HG02798 (cell line): ENCODE measurements around the gene UGGT1.
A peak's percentile ranks its signal among the peaks of the same experiment; 100 is the strongest.

Experiments
- ATAC-seq: cut with Tn5 transposase; IDR thresholded peaks from one replicate; pipeline ENCODE4 v1.9.1; 2021; ENCODE audit warnings: mild to moderate bottlenecking; ENCODE audit not compliant: unreplicated experiment, poor library complexity

Gene UGGT1, protein sequence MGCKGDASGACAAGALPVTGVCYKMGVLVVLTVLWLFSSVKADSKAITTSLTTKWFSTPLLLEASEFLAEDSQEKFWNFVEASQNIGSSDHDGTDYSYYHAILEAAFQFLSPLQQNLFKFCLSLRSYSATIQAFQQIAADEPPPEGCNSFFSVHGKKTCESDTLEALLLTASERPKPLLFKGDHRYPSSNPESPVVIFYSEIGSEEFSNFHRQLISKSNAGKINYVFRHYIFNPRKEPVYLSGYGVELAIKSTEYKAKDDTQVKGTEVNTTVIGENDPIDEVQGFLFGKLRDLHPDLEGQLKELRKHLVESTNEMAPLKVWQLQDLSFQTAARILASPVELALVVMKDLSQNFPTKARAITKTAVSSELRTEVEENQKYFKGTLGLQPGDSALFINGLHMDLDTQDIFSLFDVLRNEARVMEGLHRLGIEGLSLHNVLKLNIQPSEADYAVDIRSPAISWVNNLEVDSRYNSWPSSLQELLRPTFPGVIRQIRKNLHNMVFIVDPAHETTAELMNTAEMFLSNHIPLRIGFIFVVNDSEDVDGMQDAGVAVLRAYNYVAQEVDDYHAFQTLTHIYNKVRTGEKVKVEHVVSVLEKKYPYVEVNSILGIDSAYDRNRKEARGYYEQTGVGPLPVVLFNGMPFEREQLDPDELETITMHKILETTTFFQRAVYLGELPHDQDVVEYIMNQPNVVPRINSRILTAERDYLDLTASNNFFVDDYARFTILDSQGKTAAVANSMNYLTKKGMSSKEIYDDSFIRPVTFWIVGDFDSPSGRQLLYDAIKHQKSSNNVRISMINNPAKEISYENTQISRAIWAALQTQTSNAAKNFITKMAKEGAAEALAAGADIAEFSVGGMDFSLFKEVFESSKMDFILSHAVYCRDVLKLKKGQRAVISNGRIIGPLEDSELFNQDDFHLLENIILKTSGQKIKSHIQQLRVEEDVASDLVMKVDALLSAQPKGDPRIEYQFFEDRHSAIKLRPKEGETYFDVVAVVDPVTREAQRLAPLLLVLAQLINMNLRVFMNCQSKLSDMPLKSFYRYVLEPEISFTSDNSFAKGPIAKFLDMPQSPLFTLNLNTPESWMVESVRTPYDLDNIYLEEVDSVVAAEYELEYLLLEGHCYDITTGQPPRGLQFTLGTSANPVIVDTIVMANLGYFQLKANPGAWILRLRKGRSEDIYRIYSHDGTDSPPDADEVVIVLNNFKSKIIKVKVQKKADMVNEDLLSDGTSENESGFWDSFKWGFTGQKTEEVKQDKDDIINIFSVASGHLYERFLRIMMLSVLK (N-terminal part only)

DNA sequence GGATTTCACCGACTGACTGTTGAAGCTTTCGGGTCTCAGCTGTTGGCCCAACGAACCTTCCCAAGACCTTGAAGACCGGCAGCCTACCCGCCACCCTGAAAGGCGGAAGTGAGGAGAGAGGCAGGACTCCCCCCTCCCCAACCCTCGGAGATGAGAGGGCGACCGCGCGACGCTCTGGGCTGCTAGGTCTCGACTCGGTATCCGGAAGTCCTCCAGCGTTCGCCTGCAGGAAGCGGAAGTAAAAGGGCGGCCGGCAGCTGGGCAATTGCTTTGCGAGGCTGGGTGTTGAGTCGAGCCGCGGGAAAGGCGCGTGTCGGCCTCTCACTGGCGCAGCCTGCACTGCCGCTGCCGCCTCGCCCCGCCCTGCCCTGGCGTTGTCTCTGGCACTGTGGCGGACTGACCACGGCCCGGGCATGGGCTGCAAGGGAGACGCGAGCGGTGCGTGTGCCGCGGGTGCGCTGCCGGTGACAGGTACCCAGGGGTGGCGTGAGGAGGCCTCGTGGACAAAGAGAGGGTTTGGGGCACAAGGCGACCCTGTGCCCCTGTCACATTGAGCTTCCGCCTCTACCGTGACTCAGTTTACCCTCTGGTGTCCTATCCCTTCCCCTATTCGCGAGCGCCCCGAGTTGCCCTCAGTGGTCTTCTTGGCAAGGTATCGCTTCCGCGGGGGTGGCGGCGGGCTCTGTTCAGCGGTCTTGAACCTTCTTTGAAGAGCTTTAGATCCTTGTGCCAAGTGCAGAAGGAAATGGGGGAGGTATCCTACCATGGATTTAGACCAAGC, at the start of gene UGGT1:
TSS of gene UGGT1 (plus strand) at position 256 of the 781 bp plus-strand sequence. CDS start at position 414, 158 bp downstream.
- ATAC-seq = peak; percentile 97

DNA sequence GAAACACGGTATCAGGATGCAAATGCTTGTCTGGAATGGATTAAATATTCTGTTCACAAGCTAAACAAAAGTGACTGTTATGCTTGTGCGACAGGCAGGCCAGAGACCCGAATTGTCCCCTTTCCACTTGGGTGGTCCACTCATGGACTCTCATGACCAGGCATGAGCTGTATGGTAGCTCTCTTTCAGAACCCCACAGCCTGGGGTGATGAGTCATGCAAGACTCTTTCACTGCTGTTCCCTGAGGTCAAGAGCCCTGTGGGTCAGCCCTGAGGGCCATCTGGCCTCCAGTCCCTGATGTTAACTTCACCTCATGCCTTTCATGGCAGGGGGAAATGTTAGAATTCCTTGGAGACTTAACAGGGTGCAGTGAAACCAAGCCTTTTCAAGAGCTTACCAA, 49.4 kb upstream of the UGGT1 start:
- no peak for ATAC-seq

DNA sequence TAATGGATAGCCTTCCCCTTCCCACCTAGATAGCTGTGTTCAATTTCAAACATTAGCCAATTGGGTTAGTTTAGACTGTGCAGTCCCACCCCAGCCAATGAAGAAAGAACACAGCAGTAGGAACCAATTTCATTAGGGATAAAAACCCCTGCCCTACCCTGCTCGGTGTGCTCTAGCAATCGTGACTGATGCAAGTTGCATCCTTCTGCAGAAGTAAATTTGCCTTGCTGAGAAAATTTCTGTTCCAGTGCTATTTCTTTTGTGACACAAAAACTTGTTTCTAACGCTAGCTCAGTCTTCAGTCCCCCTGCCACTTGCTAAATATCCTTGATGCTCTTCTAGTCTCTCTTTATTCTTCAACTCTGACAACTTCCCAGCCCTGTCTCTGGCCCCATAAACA, 48.0 kb upstream of the UGGT1 start:
- no peak for ATAC-seq

DNA sequence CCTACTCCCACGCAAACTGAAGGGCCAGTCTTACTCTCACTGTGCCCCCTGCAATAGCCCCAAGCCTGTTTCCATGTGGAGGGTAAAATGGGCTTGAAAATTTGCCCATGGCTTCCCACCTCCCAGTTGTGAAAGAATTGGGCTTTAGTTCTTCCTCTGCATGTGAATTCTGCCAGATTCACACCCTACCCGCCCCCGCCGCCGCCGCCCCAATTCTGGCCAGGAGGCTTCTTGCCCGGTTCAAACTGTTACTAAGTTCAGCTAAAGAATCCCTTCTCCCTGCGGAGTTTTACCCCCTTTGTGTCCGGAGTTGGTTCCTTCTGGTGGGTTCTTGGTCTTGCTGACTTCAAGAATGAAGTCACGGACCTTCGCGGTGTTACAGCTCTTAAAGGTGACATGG, 37.7 kb upstream of the UGGT1 start:
- ATAC-seq = no peak

DNA sequence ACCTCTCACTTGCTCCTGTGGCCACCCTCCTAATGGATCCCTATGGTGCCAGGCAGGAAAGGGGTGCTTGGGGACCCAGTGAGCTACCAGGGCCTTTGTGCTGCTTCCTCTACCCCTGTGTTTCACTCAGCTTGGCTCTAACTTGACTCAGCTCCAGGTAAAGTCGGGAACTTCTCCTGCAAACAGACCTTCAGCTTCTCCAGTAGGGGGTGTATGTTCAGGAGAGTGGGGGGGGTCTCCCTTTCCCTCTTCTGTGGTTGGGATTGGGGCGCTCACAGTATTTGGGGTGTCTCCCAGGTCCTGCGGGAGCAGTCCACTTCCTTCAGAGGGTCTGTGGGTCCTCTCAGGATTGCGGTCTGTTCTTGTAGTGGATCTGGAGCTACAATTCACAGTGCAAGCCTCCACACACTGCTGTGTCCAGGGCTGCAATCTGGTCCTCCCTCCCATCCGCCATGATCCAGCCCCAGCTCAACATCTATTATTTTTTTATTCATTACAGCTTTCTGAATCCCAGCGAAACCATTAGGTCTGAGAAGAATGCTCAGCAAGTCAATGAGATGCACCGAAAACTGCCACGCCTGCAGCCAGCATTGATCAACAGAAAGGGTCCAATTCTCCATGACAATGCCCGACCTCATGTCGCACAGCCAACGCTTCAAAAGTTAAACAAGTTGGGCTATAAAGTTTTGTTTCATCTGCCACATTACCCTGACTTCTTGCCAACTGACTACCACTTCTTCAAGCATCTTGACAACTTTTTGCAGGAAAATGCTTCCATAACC, 36.7 kb upstream of the UGGT1 start:
- ATAC-seq = no peak

DNA sequence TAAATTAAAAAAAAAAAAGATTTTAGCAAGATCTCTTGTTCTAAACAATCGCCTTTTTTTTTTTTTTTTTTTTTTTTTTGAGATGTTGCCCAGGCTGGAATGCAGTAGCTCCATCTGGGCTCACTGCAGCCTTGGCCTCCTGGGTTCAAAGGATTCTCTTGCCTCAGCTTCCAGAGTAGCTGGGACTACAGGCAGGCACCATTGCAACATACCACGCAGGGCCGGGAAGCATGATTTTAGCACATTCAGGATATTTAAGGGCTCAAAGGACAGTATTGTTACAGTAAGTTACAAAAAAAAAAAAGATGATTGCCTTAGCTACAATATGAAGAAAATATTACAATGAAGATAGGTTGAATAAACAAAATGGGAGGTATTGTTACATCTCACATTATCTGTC, 33.7 kb upstream of the UGGT1 start:
- ATAC-seq = no peak

DNA sequence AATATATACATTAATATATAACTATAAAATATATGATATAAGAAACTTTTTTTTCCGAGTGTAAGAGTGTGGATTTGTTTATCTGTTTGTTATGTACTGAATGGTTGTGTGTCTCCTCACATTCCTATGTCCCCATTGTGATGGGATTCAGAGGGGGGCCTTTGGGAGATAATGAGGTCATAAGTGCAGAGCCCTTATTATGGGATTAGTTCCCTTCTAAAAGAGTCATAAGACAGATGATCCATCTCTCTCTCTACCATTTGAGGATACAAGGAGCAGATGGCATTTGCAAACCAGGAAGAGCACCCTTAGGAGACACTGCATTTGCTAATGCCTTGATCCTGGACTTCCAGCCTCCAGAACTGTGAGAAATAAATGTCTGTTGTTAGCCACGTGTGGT, 32.9 kb upstream of the UGGT1 start:
- ATAC-seq = no peak

DNA sequence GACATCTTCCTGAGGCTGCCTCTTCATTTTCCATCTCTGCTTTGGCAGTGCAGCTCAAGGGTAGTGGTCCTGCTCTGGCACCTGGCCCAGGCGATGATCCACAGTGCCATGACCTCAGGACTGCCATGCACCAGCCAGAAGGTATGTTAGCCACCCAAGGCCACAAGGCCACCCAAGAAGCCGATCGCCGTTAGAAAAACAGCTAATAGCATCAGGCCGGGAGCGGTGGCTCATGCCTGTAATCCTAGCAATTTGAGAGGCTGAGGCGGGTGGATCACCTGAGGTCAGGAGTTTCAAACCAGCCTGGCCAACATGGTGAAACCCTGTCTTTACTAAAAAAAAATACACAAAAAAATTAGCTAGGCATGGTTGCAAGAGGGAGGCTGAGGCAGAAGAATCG, 28.4 kb upstream of the UGGT1 start:
- ATAC-seq = no peak

DNA sequence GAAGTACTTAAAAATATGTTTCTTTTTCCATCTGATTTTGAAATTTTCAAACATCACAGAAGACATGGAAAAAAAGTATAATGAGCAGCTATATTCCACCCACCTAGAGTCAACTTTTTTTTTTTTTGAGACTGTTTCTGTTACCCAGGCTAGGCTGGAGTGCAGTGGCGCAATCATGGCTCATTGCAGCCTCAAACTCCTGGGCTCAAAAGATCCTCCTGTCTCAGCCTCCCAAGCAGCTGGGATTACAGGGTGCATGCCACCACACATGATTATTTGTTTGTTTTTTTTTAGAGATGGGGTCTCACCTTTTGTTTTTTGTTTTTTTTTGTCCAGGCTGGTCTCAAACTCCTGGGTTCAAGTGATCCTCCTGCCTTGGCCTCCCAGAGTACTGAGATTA, 26.6 kb upstream of the UGGT1 start:
- ATAC-seq = no peak

DNA sequence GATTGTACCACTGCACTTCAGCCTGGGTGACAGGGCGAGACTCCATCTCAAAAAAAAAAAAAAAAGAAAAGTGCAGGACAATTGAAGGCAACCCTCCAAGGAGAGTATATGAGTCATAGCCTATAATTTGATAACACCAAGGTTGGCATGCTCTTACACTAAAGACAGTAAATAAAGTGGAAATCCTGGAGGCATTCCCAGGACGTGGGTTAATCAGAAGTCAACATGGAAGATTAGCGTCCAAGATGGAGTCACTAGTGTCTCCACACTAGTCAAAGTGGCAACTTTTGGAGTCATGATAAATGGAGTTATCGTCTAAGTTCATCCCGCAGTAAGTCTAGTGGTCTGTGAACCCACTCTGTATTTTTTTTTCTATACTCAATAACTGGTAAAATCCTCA, 21.2 kb upstream of the UGGT1 start:
- no peak for ATAC-seq

DNA sequence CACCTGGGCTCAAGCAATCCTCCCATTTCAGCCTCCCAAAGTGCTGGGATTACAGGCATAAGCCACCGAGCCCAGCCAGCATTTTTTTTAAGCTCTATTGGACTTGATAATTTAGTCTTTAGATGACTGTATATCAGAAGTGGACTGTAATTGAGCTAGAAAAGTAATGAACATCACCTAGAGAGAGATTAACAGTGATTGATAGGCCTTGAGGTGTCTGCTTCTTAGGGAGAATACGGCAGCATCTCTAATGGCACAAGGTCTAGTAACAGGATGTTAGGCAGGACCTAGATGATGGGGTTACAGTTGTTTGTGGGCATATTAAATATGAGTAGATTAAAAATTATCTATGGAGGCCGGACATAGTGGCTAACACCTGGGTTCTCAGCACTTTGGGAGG, 17.7 kb upstream of the UGGT1 start:
- no peak for ATAC-seq

DNA sequence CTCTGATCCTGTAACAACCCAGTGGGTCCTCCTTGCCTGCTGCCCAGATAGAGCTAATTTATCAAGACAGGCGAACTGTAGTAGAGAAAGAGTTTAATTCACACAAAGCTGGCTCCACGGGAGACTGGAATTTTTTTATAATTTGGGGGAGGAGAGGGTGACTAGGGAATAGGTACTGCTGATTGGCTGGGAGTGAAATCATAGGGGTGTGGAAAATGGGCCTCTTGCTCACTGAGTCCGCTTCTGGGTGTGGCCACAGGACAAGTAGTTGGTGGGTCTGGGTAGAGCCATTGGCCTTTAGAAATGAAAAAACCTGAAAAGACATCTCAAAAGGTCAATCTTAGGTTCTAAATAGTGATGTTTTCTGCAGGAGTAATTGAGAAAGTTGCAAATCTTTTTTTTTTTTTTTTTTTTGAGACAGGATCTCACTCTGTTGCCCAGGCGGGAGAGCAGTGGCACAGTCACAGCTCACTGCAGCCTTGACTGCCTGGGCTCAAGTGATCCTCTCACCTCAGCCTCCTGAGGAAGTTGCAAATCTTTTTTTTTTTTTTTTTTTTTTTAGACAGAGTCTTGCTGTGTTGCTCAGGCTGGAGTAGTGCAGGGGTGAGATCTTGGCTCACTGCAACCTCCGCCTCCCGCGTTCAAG, 14.4 kb upstream of the UGGT1 start:
- ATAC-seq = no peak

DNA sequence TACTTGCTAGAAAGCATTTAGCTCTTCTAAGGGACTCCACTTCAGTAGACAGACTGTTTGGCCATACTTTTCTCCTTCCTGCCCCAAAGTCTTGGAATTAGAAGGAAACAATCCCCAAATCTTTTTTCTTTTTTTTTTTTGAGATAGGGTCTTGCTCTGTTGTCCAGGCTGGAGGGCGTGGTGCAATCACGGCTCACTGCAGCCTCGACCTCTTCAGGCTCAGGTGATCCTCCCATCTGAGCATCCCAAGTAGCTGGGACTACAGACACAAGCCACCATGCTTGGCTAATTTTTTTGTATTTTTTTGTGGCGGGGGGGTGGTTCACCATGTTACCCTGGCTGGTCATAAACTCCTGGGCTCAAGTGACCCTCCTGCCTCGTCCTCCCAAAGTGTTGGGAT, 6.2 kb upstream of the UGGT1 start:
- ATAC-seq = no peak

DNA sequence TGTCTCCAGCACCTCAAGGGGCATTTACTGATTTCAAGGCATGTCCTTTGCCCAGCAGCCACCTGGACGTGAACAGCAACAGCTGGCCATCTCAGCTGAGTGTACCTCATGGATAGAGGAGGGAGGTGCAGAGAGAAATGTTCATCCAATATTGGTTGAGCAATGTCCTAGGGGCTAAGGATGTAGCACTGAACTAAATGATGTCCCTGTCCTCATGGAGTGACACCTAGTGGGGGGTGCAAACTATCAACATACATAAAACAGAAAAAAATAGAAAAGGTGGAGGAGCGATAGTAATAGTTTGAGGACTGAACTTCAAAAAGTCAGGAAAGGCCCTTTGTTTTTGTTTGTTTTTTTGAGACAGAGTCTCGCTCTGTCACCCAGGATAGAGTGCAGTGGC, 4.8 kb upstream of the UGGT1 start:
- ATAC-seq = no peak

DNA sequence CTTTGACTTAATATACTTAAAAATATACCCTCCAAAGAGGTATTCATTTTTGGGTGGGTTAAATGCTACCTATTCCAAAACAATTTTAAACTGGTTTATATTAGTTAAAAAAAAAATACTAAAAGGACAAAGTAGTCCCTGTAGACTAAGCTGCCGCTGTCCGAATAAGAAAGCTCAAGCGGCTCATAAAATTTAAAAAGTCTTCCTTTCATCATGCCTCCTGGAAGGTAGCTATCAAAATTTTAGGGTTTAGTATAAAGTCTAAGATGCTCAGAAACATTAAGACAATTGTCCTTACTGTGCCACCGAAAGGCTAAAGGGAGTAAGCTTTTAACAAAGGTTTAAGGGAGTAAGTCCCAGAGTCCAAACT, 440 bp upstream of the UGGT1 start:
- ATAC-seq = no peak

DNA sequence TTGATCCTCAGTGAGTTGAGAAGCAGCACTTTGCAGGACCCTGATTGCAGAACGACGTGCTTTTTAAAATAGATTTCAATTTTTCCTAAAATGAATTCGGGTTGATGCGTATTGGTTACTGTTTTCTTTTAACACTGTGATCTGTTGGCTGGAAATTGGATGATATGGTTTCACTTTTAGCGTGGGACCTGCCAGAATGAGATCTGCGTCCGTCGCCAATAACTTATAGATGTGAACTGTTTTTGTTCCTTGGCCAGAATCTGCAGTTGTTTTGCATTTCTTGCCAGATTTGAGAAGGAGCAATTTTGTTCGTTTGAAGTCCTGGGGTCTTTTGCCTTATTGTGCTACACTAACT, 703 bp downstream of the UGGT1 start:
- no peak for ATAC-seq

DNA sequence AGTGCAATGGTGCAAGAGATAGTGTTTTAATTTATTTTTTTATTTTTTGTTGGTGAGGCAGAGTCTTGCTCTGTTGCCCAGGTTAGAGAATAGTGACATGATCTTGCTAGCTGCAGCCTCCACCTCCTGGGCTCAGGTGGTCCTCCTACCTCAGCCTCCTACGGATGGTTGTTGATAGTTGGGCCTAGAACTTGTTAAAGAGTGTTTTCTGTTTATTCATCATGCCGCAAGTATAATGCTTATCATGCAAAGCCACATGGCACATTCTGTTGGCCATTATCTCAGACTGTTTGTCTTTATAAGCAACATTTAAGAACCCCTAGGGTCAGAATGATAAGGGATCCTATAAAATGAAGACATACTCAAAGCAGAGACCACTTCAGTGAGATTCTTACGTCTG, 1.7 kb downstream of the UGGT1 start:
- no peak for ATAC-seq

DNA sequence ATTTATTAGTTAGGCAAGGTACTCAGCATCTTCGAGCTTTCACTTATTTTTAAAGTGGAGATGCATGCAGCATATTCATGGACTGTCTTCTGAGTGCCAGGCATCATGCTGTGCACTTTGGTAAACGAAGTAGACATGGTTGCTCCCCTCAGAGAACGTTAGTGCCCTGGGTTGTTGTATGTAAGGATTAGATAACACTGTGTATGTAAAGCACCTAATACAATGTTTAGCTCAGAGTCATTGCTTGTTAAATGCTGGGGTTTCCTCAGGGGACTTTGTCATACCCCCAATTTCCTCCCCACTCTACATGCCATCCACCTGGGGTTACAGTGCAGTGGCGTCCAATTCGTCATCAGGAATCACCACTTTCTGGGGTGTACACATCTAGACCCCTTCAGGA, 2.8 kb downstream of the UGGT1 start:
- no peak for ATAC-seq

DNA sequence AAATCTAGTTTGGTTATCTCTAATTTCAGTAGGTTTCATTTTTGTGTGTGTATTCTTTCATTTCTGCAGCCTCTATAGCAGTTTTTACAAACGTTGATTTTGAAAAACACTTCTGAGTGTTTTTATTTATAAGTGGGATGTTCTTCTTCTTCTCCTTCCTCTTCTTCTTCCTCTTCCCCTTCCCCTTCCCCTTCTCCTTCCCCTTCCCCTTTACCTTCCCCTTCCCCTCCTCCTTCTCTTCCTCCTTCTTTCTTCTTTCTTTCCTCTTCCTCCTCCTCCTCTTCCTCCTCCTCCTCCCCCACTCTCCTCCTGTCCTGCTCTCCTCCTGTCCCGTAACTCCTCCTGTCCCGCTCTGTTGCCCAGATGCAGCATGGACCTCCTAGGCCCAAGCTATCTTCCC, 4.2 kb downstream of the UGGT1 start:
- no peak for ATAC-seq
